Measurements from ENCODE around the gene ZCCHC2. TPM values are rescaled to one million over a fixed set of nuclear protein-coding genes. Genes with fewer than 3 reads are reported as not detected.

Gene ZCCHC2
- total RNA-seq, result 10 to 100 TPM; 45.5 to 46.4 TPM

- Mint-ChIP-seq H3K36me3 (ENCODE audit: low read depth) (peaks cover 48% of the 10 kb centered on the region), H3K9me3 (ENCODE audit: insufficient read depth) (peaks cover under 1% of the 10 kb centered on the region), H3K27me3 (ENCODE audit: low read depth) (no peaks in the 10 kb centered on the region), H3K4me3 (peak within 1 kb of the TSS; percentile 94), H3K27ac (peak within 1 kb of the TSS; percentile 91), H3K4me1 (ENCODE audit: low read depth) (peaks cover 27% of the 10 kb centered on the region)
- peak; percentile 98 for DNase-seq
- ChIA-PET CTCF (interaction anchor here (0.7 to 2.6 kb wide), 8 partner anchors 11 to 198 kb away, joined by 3 to 26 read pairs (median 4); no protein-coding TSS in a partner anchor), POLR2A (interaction anchor here (0.6 to 6.2 kb wide), 15 partner anchors 8 to 191 kb away, joined by 3 to 100 read pairs (median 4); no protein-coding TSS in a partner anchor)
- peak; percentile 84 for ATAC-seq
These were observed at the start of gene ZCCHC2 for GRCh38 chr18:62522504-62523254. ZCCHC2 (plus strand) TSS chr18:62523025; CDS start chr18:62523425, 400 bp downstream.

- no peak for DNase-seq
- Mint-ChIP-seq H3K4me3 (no peak overlapping the region), H3K36me3 (ENCODE audit: low read depth) (peaks cover 8% of the 10 kb centered on the region), H3K4me1 (ENCODE audit: low read depth) (no peaks in the 10 kb centered on the region), H3K27me3 (ENCODE audit: low read depth) (peaks cover 21% of the 10 kb centered on the region), H3K27ac (no peak overlapping the region), H3K9me3 (ENCODE audit: insufficient read depth) (peaks cover 38% of the 10 kb centered on the region)
- POLR2A ChIA-PET, result no interaction called here
- no peak for ATAC-seq
- CTCF ChIA-PET, result no interaction called here
These were observed 43.3 kb upstream of the ZCCHC2 start for GRCh38 chr18:62479574-62479973.

GRCh38 chr18:62480927-62481326, 41.9 kb upstream of the ZCCHC2 start:
- H3K36me3 Mint-ChIP-seq (ENCODE audit: low read depth), result peaks cover 8% of the 10 kb centered on the region
- no peaks in the 10 kb centered on the region for H3K4me1 Mint-ChIP-seq (ENCODE audit: low read depth)
- no peak overlapping the region for H3K4me3 Mint-ChIP-seq
- no peak overlapping the region for H3K27ac Mint-ChIP-seq
- peaks cover 38% of the 10 kb centered on the region for H3K9me3 Mint-ChIP-seq (ENCODE audit: insufficient read depth)
- no peak for DNase-seq
- ATAC-seq, result no peak
- ChIA-PET POLR2A (no interaction called here), CTCF (interaction anchor here (1.6 kb wide), 1 partner anchor 103 kb away, joined by 3 read pairs; no protein-coding TSS in a partner anchor)
- H3K27me3 Mint-ChIP-seq (ENCODE audit: low read depth), result peaks cover 23% of the 10 kb centered on the region

- Mint-ChIP-seq H3K4me3 (no peak overlapping the region), H3K9me3 (ENCODE audit: insufficient read depth) (peaks cover 21% of the 10 kb centered on the region), H3K36me3 (ENCODE audit: low read depth) (peaks cover 8% of the 10 kb centered on the region), H3K4me1 (ENCODE audit: low read depth) (no peaks in the 10 kb centered on the region), H3K27me3 (ENCODE audit: low read depth) (peaks cover 16% of the 10 kb centered on the region), H3K27ac (no peak overlapping the region)
- CTCF ChIA-PET, result no interaction called here
- POLR2A ChIA-PET, result no interaction called here
- ATAC-seq (no peak), DNase-seq (no peak)
These were observed 37.9 kb upstream of the ZCCHC2 start for GRCh38 chr18:62484941-62485340.

- H3K36me3 Mint-ChIP-seq (ENCODE audit: low read depth), result peaks cover 6% of the 10 kb centered on the region
- ChIA-PET POLR2A (no interaction called here), CTCF (no interaction called here)
- no peaks in the 10 kb centered on the region for H3K4me1 Mint-ChIP-seq (ENCODE audit: low read depth)
- H3K4me3 Mint-ChIP-seq, result no peak overlapping the region
- ATAC-seq (no peak), DNase-seq (no peak)
- no peak overlapping the region for H3K27ac Mint-ChIP-seq
- H3K9me3 Mint-ChIP-seq (ENCODE audit: insufficient read depth), result peaks cover 14% of the 10 kb centered on the region
- peaks cover 16% of the 10 kb centered on the region for H3K27me3 Mint-ChIP-seq (ENCODE audit: low read depth)
These were observed 37.1 kb upstream of the ZCCHC2 start for GRCh38 chr18:62485684-62486083.

- ChIA-PET POLR2A (no interaction called here), CTCF (no interaction called here)
- peaks cover 7% of the 10 kb centered on the region for H3K9me3 Mint-ChIP-seq (ENCODE audit: insufficient read depth)
- no peak for ATAC-seq
- no peak overlapping the region for H3K4me3 Mint-ChIP-seq
- no peak overlapping the region for H3K27ac Mint-ChIP-seq
- no peaks in the 10 kb centered on the region for H3K4me1 Mint-ChIP-seq (ENCODE audit: low read depth)
- no peak for DNase-seq
- no peaks in the 10 kb centered on the region for H3K36me3 Mint-ChIP-seq (ENCODE audit: low read depth)
- H3K27me3 Mint-ChIP-seq (ENCODE audit: low read depth), result peaks cover 18% of the 10 kb centered on the region
These were observed 36.4 kb upstream of the ZCCHC2 start for GRCh38 chr18:62486290-62486964.

- CTCF ChIA-PET, result no interaction called here
- H3K27me3 Mint-ChIP-seq (ENCODE audit: low read depth), result peaks cover 25% of the 10 kb centered on the region
These were observed 35.7 kb upstream of the ZCCHC2 start for GRCh38 chr18:62487161-62487560.

GRCh38 chr18:62490967-62491695, 31.7 kb upstream of the ZCCHC2 start:
- Mint-ChIP-seq H3K36me3 (ENCODE audit: low read depth) (no peaks in the 10 kb centered on the region), H3K9me3 (ENCODE audit: insufficient read depth) (no peaks in the 10 kb centered on the region), H3K27me3 (ENCODE audit: low read depth) (peaks cover 34% of the 10 kb centered on the region), H3K4me3 (no peak overlapping the region), H3K27ac (no peak overlapping the region), H3K4me1 (ENCODE audit: low read depth) (no peaks in the 10 kb centered on the region)
- ChIA-PET POLR2A (no interaction called here), CTCF (no interaction called here)
- ATAC-seq (no peak), DNase-seq (no peak)

More at GRCh38 chr18:62487161-62487560, 35.7 kb upstream of the ZCCHC2 start:
- POLR2A ChIA-PET, result no interaction called here
- Mint-ChIP-seq H3K4me1 (ENCODE audit: low read depth) (no peaks in the 10 kb centered on the region), H3K27ac (no peak overlapping the region), H3K36me3 (ENCODE audit: low read depth) (no peaks in the 10 kb centered on the region), H3K4me3 (no peak overlapping the region), H3K9me3 (ENCODE audit: insufficient read depth) (peaks cover 4% of the 10 kb centered on the region)
- no peak for DNase-seq
- no peak for ATAC-seq

- CTCF ChIA-PET, result no interaction called here
- no peak overlapping the region for H3K4me3 Mint-ChIP-seq
- H3K9me3 Mint-ChIP-seq (ENCODE audit: insufficient read depth), result no peaks in the 10 kb centered on the region
- POLR2A ChIA-PET, result no interaction called here
- no peaks in the 10 kb centered on the region for H3K4me1 Mint-ChIP-seq (ENCODE audit: low read depth)
- no peak overlapping the region for H3K27ac Mint-ChIP-seq
- H3K27me3 Mint-ChIP-seq (ENCODE audit: low read depth), result peaks cover 37% of the 10 kb centered on the region
- H3K36me3 Mint-ChIP-seq (ENCODE audit: low read depth), result no peaks in the 10 kb centered on the region
- ATAC-seq (no peak), DNase-seq (no peak)
These were observed 29.6 kb upstream of the ZCCHC2 start for GRCh38 chr18:62493033-62493862.

GRCh38 chr18:62494764-62495163, 28.1 kb upstream of the ZCCHC2 start:
- no peak for ATAC-seq

GRCh38 chr18:62496262-62496661, 26.6 kb upstream of the ZCCHC2 start:
- Mint-ChIP-seq H3K4me3 (no peak overlapping the region), H3K4me1 (ENCODE audit: low read depth) (no peaks in the 10 kb centered on the region), H3K36me3 (ENCODE audit: low read depth) (peaks cover 7% of the 10 kb centered on the region), H3K27me3 (ENCODE audit: low read depth) (peaks cover 32% of the 10 kb centered on the region), H3K27ac (no peak overlapping the region), H3K9me3 (ENCODE audit: insufficient read depth) (no peaks in the 10 kb centered on the region)
- DNase-seq, result no peak
- ChIA-PET CTCF (interaction anchor here (0.8 kb wide), 1 partner anchor 88 kb away, joined by 3 read pairs; no protein-coding TSS in a partner anchor), POLR2A (interaction anchor here (0.7 kb wide), 1 partner anchor 9 kb away, joined by 4 read pairs; no protein-coding TSS in a partner anchor)
- no peak for ATAC-seq

More at GRCh38 chr18:62494764-62495163, 28.1 kb upstream of the ZCCHC2 start:
- Mint-ChIP-seq H3K4me3 (no peak overlapping the region), H3K27ac (no peak overlapping the region), H3K4me1 (ENCODE audit: low read depth) (no peaks in the 10 kb centered on the region), H3K9me3 (ENCODE audit: insufficient read depth) (no peaks in the 10 kb centered on the region), H3K27me3 (ENCODE audit: low read depth) (peaks cover 37% of the 10 kb centered on the region), H3K36me3 (ENCODE audit: low read depth) (no peaks in the 10 kb centered on the region)
- CTCF ChIA-PET, result no interaction called here
- DNase-seq, result no peak
- POLR2A ChIA-PET, result no interaction called here

Data from activated CD8-positive, alpha-beta T cell treated with anti-CD3 and anti-CD28 coated beads, Interleukin-2, amount 10 ng/mL, durations not matched to agents 7 days and 5 days (primary cell).